NB4 (cell line): Measurements from ENCODE around the gene MLXIP.
A peak's percentile ranks its signal among the peaks of the same experiment; 100 is the strongest.
"Not testable (repeated sequence)": the region's sequence is repeated elsewhere in the genome, so short reads cannot be mapped to it uniquely, and the experiment has no call there.

Source experiments
- DNase-seq: peaks from one replicate; pipeline ENCODE4 v3.0.0; 2010; ENCODE audit warnings: low read depth
- H3K4me3 ChIP-seq: one replicate; pipeline ENCODE4 v1.5.1; 2011; ENCODE audit warnings: mild to moderate bottlenecking, low read depth, low read length, moderate library complexity
- MYC ChIP-seq: IDR thresholded peaks from 2 replicates; pipeline ENCODE4 v1.6.1; 2011; ENCODE audit warnings: low read depth, low read length
- POLR2A ChIP-seq: IDR thresholded peaks from 2 replicates; pipeline ENCODE4 v1.6.1; 2011; ENCODE audit warnings: mild to moderate bottlenecking; ENCODE audit not compliant: insufficient read length; ENCODE audit errors: extremely low read depth
- TF ChIP-seq, protein P1 (sequence below): IDR thresholded peaks from 2 replicates; pipeline ENCODE4 v1.6.1; 2011; ENCODE audit warnings: low read depth, low read length
- TF ChIP-seq, protein P2 (sequence below): IDR thresholded peaks from one replicate; pipeline ENCODE4 v1.5.1; 2012; ENCODE audit warnings: low read depth, low read length

MLXIP gene

DNA sequence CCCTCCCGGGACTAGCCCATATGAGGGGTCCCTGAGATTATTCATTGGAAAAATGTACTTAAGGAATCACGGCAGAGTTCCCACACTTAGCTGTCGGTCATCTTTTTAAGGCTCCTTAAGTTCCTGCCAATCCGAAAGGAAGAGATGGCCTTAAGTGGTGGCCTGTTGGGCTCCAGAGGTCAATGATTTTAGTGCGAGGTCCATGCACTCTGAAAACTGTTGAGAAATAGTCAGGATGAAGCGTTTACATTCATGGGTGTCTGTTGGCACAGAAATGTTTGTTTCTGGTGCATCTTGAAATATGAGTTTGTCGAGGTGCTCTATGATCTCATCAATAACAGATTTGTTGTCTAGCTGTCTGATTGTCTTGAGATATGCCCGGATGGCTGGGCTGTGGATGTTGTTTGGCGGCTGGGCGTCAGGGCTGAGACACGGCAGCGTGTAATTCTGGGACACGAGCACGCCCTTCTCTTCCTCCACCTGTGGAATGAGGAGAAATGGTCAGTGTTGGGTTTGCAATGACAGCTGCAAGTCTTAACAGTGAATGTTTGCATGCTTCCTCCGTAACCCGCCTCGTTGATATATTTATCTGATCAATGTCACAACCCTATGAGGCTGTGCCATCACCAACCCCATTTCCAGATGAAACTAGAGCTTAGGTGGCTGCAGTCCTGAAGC is 93.8 kb downstream of the MLXIP start:
- DNase-seq, result no peak
- TF ChIP-seq MYC (no peak), POLR2A (no peak)
- TF ChIP-seq, protein P1, sequence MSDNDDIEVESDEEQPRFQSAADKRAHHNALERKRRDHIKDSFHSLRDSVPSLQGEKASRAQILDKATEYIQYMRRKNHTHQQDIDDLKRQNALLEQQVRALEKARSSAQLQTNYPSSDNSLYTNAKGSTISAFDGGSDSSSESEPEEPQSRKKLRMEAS, result no peak
- TF ChIP-seq, protein P2, sequence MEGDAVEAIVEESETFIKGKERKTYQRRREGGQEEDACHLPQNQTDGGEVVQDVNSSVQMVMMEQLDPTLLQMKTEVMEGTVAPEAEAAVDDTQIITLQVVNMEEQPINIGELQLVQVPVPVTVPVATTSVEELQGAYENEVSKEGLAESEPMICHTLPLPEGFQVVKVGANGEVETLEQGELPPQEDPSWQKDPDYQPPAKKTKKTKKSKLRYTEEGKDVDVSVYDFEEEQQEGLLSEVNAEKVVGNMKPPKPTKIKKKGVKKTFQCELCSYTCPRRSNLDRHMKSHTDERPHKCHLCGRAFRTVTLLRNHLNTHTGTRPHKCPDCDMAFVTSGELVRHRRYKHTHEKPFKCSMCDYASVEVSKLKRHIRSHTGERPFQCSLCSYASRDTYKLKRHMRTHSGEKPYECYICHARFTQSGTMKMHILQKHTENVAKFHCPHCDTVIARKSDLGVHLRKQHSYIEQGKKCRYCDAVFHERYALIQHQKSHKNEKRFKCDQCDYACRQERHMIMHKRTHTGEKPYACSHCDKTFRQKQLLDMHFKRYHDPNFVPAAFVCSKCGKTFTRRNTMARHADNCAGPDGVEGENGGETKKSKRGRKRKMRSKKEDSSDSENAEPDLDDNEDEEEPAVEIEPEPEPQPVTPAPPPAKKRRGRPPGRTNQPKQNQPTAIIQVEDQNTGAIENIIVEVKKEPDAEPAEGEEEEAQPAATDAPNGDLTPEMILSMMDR, result no peak
- no peak overlapping the region for H3K4me3 ChIP-seq

DNA sequence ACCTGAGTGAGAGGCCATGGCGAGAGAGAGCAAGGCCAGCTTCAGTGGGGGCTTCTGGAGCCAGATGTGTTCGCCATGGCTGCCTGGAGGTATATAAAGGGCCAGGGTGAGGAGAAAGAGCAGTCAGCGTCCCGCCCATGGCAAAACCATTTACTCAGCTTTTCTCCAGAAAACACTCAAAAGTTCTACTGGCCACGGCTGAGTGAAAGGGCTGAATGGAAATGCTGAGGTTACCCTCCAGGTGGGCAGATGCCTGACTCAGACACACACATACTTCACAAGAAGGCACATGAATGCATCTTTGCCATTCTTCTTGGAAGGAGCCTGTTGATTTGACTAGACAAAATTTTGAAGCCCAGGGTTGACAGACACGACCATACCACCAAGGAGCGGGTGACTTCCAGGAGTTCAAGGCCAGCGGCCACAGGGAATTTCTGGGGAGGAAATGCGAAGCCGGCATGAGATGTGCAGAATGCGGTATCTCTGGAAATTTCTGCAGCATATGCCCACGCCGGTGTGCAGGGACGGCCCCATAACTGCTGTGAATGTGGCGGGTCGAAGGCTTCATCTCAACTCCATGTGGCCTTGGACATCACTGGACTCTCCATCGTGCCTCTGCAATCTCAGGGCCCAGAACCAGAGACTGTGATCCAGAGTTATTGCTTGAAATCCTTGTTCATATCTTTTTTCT is 95.7 kb downstream of the MLXIP start, which contains the start of gene IL31:
TSS of gene IL31 (minus strand) at position 67 of the 691 bp plus-strand sequence. CDS start at position 18, 49 bp downstream.
- no peak for TF ChIP-seq MYC
- TF ChIP-seq, protein P2, result no peak
- TF ChIP-seq POLR2A, result no peak
- TF ChIP-seq, protein P1, result no peak
- no peak within 1 kb of the TSS for H3K4me3 ChIP-seq
- no peak for DNase-seq

DNA sequence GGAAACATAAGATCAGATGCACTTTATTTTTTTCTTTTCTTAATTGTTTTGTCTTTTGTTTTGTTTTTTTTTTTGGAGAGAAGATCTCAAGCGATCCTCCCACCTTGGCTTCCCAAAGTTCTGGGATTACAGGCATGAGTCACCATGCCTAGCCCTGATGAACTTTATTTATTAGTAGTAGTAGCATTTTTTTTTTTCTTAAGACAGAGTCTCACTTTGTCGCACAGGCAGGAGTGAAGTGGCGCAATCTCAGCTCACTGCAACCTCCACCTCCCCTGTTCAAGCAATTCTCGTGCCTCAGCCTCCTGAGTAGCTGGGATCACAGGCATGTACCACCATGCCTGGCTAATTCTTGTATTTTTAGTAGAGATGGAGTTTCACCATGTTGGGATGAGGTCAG is 97.9 kb downstream of the MLXIP start:
- not testable (repeated sequence) for DNase-seq, H3K4me3 ChIP-seq

DNA sequence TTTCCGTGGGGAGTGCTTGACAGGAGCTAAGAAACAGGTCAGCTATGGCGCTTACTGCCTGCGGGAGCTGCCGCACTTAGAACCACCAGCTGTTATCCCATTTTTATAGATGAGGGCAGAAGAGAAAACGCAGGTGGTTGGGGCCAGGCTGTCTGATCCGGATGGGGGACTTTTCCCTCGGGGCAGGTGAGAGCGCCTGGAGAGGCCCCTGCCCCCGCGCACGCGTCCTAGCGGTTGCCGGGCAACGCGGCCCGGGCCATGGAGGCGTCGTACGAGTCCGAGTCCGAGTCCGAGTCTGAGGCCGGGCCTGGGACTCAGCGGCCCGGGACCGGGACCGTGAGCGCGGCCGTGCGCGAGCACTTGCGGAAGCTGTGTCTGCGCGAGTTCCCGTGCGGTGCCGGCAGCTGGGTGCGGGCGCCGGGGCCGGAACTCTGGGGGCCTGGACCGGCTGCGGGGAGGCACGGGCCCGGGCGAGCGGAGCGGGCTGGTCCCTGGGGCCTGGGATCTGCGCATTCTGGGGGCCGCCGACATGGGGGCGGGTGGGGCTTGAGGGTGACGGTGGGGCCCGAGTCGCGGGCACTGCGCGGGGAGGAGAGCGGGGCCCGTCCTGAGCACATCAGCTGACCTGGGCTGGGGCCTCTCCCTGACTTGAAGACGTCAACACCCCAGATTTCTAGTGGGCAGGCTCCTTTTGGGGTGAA is 104.5 kb downstream of the MLXIP start, which contains the start of gene LRRC43:
TSS of gene LRRC43 (plus strand) at position 237 of the 701 bp plus-strand sequence. CDS start at position 259, 22 bp downstream.
- TF ChIP-seq, protein P1, result 0 out of 2 replicates have a peak, but pooled peaks have one; percentile 3
- no peak for TF ChIP-seq MYC
- TF ChIP-seq, protein P2, result no peak
- H3K4me3 ChIP-seq, result peak within 1 kb of the TSS; percentile 48
- DNase-seq, result peak; percentile 66

DNA sequence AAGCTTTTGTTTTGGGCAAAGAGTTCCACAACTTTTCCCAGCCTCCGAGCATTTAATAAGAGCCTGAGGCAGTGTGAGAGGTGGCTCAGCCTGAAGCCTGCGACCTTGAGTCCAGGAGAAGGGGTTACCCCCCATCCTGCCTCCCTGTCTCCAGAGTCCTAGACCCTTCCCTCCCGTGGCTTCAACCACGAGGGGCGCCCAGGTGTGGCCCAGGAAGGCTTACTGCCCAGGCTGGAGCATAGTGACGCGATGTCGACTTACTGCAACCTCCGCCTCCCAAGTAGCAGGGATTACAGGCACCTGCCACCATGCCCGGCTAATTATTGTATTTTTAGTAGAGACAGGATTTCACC is 105.0 kb downstream of the MLXIP start:
- TF ChIP-seq MYC (no peak), POLR2A (no peak)
- TF ChIP-seq, protein P1, result no peak
- TF ChIP-seq, protein P2, result no peak
- no peak for DNase-seq
- no peak overlapping the region for H3K4me3 ChIP-seq

DNA sequence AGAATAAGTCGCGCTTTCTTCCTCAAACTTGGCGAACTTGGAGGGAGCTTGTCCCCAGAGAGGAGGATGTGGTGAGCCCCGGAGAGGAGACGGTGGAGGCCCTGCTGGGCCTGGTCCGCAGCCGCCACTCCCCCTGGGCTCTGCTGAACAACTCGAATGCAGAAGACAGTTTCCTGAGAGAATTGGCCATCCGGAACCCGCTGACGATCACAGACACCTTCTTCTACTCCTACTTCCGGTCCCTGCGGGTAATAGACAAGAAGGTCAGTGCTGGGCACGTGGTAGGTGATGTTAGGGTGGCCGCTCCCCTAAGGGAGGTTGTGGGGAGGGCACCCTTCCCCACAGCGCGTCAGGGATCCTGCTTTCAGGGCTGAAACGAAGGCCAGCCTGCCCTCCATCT is 106.0 kb downstream of the MLXIP start:
- TF ChIP-seq POLR2A (peak; percentile 36), MYC (peak; percentile 83)
- TF ChIP-seq, protein P1, result peak; percentile 95
- TF ChIP-seq, protein P2, result no peak
- peak; percentile 92 for DNase-seq
- no peak overlapping the region for H3K4me3 ChIP-seq
